ENCODE measurements around the gene CHML.

GRCh38 chr1:241600496-241600901, 39.7 kb downstream of the CHML start:
- TF ChIP-seq, protein P1, sequence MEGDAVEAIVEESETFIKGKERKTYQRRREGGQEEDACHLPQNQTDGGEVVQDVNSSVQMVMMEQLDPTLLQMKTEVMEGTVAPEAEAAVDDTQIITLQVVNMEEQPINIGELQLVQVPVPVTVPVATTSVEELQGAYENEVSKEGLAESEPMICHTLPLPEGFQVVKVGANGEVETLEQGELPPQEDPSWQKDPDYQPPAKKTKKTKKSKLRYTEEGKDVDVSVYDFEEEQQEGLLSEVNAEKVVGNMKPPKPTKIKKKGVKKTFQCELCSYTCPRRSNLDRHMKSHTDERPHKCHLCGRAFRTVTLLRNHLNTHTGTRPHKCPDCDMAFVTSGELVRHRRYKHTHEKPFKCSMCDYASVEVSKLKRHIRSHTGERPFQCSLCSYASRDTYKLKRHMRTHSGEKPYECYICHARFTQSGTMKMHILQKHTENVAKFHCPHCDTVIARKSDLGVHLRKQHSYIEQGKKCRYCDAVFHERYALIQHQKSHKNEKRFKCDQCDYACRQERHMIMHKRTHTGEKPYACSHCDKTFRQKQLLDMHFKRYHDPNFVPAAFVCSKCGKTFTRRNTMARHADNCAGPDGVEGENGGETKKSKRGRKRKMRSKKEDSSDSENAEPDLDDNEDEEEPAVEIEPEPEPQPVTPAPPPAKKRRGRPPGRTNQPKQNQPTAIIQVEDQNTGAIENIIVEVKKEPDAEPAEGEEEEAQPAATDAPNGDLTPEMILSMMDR (IDR thresholded peaks at IDR 0.05), result no peak
- no peak for TF ChIP-seq POLR2A (IDR thresholded peaks at IDR 0.05)
